Retinal pigment epithelial cell (primary cell): ENCODE measurements around the gene FBXL20.

Experiments used
- DNase-seq: peaks from one replicate; pipeline ENCODE4 v3.0.0-alpha.2; 2010; ENCODE audit warnings: low read depth
- H3K4me3 ChIP-seq: 2 replicates; pipeline ENCODE4 v1.5.1; 2011; ENCODE audit warnings: mild to moderate bottlenecking, low read length, control low read depth, moderate library complexity
- TF ChIP-seq, protein P1 (sequence below): conservative IDR thresholded peaks from 2 replicates; pipeline ENCODE4 v1.5.1; 2011; ENCODE audit warnings: low read depth, low read length, control low read depth, inconsistent platforms

The FBXL20 gene

GRCh38 chr17:39238311-39238972 is 163.0 kb downstream of the FBXL20 start:
- no peak overlapping the region for H3K4me3 ChIP-seq
- TF ChIP-seq, protein P1, sequence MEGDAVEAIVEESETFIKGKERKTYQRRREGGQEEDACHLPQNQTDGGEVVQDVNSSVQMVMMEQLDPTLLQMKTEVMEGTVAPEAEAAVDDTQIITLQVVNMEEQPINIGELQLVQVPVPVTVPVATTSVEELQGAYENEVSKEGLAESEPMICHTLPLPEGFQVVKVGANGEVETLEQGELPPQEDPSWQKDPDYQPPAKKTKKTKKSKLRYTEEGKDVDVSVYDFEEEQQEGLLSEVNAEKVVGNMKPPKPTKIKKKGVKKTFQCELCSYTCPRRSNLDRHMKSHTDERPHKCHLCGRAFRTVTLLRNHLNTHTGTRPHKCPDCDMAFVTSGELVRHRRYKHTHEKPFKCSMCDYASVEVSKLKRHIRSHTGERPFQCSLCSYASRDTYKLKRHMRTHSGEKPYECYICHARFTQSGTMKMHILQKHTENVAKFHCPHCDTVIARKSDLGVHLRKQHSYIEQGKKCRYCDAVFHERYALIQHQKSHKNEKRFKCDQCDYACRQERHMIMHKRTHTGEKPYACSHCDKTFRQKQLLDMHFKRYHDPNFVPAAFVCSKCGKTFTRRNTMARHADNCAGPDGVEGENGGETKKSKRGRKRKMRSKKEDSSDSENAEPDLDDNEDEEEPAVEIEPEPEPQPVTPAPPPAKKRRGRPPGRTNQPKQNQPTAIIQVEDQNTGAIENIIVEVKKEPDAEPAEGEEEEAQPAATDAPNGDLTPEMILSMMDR: no peak
- no peak for DNase-seq

DNA sequence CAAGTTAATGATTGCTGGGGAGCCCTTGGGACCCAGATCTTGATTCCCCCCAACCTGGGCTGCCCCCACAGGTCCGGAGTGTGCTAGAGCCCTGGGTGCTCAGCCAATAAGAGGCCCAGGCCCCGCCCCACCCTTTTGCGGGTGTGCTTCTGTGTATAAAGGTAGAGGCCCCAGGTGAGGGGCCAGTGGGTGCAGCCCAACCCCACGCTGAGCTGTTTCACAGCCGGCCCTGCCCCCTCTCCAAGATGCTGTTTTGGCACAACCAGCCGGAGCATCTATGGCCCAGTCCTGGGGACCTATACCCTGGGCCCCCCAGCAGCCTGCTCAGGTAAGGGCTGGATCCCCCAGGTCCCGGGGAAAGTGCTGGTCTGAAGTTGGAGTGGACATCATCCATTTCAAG is 163.8 kb downstream of the FBXL20 start:
- TF ChIP-seq, protein P1: no peak
- DNase-seq: no peak
- H3K4me3 ChIP-seq: no peak overlapping the region

- no peak overlapping the region for H3K4me3 ChIP-seq
- TF ChIP-seq, protein P1: no peak
- DNase-seq: no peak
These were observed 164.4 kb downstream of the FBXL20 start for GRCh38 chr17:39236981-39237441.

- DNase-seq: no peak
- TF ChIP-seq, protein P1: no peak
- no peak overlapping the region for H3K4me3 ChIP-seq
These were observed 164.9 kb downstream of the FBXL20 start for GRCh38 chr17:39236450-39236927.

DNA sequence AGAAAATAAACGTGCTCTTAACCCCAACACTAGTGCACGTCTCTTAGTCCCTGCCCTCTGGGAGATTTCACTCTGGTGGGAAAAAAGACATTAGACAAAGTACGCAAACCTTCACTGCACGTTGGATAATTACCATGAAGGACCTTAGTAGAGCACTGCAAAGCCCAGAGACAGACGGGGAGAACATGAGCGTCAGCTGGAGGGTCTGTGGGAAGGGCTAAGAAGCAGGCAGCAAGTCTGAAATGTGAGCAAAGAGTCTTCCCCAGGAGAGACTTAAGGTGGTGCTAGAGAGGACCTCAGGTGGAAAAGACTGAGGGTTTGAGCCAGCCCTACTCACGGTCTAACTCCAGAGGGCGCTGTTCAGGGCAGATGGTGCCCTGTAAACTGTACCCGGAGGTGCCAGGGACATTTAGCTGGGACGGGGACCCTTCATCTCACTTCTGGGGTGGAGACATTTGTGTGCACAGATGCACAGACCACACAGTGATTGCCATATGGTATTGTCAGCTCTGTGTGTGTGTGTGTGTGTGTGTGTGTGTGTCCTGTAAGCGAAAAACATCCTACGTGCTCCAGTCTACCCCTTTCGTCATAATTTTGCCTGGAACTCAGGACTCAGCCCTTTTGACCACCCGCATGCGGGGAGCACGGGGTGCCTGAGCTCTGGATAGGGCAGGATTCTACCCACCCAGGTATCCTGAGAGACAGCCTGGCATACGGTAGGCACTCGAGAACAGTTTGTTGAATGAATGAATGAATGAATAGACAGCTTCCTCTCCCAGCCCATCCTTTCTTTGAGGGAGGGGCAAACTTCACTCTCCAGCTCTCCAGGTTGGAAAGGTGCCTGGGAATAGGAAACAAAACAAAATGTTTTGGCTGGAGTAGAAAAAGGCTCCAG is 165.6 kb downstream of the FBXL20 start:
- TF ChIP-seq, protein P1: peak; percentile 91
- no peak overlapping the region for H3K4me3 ChIP-seq
- peak; percentile 30 for DNase-seq

- DNase-seq: no peak
- TF ChIP-seq, protein P1: peak; percentile 83
- no peak overlapping the region for H3K4me3 ChIP-seq
These were observed 169.6 kb downstream of the FBXL20 start for GRCh38 chr17:39231591-39232551.
